Measurements from ENCODE around the gene GOLGA6L10.
"Not testable (repeated sequence)": the region's sequence is repeated elsewhere in the genome, so short reads cannot be mapped to it uniquely, and the experiment has no call there.

DNA sequence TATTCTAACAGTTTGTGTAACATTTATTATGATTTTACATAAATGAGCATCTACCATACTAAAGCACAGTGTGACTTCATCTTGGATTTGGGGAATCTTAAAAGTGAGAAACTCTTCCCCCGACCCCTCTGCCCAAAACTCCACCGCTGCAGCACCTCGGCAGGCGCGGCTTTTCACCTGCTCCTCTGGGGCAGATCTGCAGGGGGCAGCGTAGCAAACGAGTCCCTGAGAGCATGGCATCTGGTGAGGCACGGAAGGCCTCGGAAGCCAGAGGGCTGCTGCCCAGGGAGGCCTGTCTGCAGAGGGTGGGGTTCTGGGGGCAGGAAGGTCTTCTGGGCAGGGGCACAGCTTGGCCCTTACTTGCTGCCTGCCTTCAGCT lies 14.7 kb downstream of the GOLGA6L10 start:
- not testable (repeated sequence) for TF ChIP-seq CTCF (IDR thresholded peaks at IDR 0.05); POLR2AphosphoS5 (IDR thresholded peaks at IDR 0.05; ENCODE audit: insufficient read depth in 1 of 2, low read depth in 1 of 2)

Measured in vagina (tissue), 2 donors.